HG03196 (cell line): ENCODE results near the gene PILRB.
A peak's percentile ranks its signal among the peaks of the same experiment; 100 is the strongest.
"Not testable (repeated sequence)": the region's sequence is repeated elsewhere in the genome, so short reads cannot be mapped to it uniquely, and the experiment has no call there.

ENCODE experiments used
- ATAC-seq: cut with Tn5 transposase; IDR thresholded peaks from one replicate; pipeline ENCODE4 v1.9.1; 2021; ENCODE audit not compliant: unreplicated experiment

The PILRB gene

DNA sequence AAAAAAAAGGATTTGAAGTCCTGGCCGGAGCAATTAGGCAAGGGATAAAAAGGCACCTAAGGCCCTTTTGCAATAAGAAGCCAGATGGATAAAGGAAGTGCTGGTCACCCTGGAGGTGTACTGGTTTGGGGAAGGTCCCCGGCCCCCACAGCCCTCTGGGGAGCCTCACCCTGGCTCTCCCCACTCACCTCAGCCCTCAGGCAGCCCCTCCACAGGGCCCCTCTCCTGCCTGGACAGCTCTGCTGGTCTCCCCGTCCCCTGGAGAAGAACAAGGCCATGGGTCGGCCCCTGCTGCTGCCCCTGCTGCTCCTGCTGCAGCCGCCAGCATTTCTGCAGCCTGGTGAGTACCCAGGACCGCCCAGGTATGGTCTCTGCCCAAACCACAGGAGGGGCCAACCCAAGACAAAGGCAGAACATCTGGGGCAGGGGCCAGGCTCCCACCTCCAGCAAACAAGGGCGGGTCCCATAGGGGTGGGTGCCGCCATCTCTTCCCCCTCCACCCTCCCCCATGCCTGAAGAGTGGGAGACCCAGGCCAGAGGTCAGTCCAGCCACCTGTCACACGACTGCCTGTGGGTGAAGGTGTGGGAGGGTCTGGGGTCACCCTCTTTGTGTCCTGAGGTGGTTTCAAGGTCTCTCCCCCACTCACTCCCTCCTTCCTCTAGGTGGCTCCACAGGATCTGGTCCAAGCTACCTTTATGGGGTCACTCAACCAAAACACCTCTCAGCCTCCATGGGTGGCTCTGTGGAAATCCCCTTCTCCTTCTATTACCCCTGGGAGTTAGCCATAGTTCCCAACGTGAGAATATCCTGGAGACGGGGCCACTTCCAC, at the start of gene PILRB:
Gene PILRB (plus strand): TSS at position 91 of the 830 bp plus-strand sequence. CDS start 186 bp downstream, at position 277.
- no peak for ATAC-seq

DNA sequence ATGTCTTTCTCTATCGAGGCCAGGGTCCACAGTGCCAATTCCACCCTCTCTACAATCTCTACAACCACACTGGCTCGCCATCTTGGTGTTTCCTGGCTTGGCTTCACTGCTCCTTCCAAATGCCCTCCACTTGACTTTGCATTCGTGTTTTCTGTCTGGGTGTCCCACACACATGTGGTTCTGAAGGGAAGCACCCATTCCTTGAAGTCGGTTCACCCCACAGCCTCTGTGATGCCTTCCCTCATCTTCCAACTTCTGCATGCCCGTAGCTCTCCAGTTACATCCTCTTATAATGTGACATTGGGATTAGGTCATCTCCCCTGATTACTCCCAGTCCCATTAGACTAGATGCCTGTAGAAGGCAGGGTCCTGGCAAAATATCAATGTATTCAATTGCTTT, 39.6 kb upstream of the PILRB start:
- not testable (repeated sequence) for ATAC-seq

GRCh38 chr7:100321648-100322047, 36.3 kb upstream of the PILRB start:
- ATAC-seq = not testable (repeated sequence)

- not testable (repeated sequence) for ATAC-seq
These were observed 33.7 kb upstream of the PILRB start for GRCh38 chr7:100324194-100324593.

GRCh38 chr7:100325671-100326070, 32.2 kb upstream of the PILRB start:
- not testable (repeated sequence) for ATAC-seq

GRCh38 chr7:100326914-100327313, 31.0 kb upstream of the PILRB start:
- ATAC-seq = not testable (repeated sequence)

GRCh38 chr7:100335566-100336466, 22.1 kb upstream of the PILRB start:
- peak; percentile 94 for ATAC-seq

- not testable (repeated sequence) for ATAC-seq
These were observed 19.7 kb upstream of the PILRB start for GRCh38 chr7:100338083-100338696.

GRCh38 chr7:100341286-100341685, 16.6 kb upstream of the PILRB start:
- ATAC-seq = not testable (repeated sequence)

GRCh38 chr7:100342765-100343164, 15.2 kb upstream of the PILRB start:
- ATAC-seq = no peak

- peak; percentile 10 for ATAC-seq
These were observed 13.8 kb upstream of the PILRB start for GRCh38 chr7:100344124-100344559.

DNA sequence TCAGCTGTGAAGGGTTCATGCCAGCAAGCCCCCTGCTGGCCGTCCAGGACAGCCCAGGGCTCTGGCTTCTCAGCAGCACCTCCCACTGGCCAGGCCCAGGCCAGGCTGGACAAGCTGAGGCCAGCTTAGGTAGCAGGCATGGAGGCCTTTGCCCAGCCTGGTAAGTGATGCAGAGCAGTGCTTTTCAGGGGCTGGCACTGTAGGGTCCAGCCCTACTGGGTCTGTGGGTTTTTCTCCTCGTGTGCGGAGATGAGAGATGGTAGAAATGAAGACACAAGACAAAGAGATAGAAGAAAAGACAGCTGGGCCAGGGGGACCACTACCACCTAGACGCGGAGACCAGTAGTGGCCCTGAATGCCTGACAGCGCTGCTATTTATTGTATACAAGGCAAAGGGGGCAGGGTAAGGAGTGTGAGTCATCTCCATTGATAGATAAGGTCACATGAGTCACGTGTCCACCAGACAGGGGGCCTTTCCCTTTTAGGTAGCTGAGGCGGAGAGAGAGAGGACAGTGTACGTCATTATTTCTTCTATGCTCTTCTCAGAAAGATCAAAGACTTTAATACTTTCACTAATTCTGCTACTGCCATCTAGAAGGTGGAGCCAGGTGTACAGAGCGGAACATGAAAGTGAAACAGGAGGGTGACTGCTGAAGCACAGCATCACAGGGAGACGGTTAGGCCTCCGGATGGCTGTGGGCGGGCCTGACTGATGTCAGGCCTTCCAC, 13.2 kb upstream of the PILRB start:
- peak; percentile 85 for ATAC-seq

DNA sequence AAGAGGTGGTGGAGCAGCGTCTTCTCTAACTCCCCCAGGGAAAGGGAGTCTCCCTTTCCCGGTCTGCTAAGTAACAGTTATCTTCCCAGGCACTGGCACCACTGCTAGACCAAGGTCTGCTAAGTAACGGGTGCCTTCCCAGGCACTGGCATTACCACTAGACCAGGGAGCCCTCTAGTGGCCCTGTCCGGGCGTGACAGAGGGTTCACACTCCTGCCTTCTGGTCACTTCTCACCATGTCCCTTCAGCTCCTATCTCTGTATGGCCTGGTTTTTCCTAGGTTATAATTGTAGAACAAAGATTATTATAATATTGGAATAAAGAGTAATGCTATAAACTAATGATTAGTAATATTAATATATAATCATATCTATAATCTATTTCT, 12.6 kb upstream of the PILRB start:
- ATAC-seq = peak; percentile 35

DNA sequence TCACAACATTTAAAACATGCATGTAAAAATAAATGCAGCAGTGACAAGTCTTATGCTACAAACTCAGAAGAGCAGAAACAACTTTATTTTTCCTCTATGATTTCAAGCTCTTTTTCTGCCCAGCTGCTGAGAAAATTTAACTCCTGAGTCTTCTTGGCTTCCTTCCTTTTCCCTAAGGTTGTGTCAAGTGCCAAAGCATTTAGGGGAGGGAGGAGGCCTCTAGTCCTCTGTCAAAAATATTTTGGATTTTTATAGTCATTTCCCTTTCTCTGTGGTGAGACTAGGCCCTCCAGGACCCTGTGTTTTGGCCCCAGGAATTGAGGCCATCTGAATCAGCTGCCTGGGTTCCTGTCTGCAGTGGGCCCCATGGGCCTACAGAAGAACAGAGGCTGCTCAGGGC, 11.0 kb upstream of the PILRB start:
- ATAC-seq = no peak

DNA sequence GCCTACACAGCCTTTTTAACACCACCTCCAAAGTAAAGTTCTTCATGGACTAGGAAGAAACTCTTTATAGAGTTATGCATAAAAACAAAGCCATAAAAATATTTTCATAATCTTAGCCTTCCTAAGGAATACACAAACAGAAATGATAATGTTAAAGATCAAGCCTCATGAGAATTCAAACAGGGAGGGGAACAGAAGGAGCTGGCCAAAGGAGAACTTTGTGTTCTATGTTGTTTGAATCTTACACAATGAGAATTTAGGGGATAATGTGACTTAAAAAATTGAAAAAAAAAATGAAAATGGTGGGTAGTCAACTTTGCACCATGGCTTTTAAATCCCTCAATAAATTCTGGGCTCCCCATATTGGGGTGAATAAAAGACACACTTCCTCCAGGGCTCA, 9.1 kb upstream of the PILRB start:
- ATAC-seq = no peak

- no peak for ATAC-seq
These were observed 8.2 kb upstream of the PILRB start for GRCh38 chr7:100349757-100350156.

DNA sequence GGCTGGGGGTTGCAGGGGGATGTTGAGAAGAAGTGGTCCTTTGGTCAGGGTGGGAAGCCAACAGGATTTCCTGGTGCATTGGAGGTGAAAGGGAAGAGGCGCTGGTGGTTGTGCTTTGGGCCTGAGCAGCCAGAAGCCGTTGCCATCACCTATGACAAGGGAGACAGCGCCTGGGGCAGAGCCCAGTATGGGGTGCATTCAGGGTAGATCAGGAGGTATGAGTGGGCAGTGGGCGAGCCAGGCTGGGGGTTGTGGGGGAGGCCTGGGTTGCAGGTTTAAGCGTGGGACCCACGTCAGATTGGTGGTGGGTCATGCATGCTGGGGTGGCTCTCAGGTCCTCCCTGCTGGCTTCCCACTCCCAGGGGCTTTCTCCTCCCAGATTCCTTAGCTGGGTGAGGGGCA, 6.3 kb upstream of the PILRB start:
- no peak for ATAC-seq

- not testable (repeated sequence) for ATAC-seq
These were observed 5.6 kb upstream of the PILRB start for GRCh38 chr7:100352230-100352781.

DNA sequence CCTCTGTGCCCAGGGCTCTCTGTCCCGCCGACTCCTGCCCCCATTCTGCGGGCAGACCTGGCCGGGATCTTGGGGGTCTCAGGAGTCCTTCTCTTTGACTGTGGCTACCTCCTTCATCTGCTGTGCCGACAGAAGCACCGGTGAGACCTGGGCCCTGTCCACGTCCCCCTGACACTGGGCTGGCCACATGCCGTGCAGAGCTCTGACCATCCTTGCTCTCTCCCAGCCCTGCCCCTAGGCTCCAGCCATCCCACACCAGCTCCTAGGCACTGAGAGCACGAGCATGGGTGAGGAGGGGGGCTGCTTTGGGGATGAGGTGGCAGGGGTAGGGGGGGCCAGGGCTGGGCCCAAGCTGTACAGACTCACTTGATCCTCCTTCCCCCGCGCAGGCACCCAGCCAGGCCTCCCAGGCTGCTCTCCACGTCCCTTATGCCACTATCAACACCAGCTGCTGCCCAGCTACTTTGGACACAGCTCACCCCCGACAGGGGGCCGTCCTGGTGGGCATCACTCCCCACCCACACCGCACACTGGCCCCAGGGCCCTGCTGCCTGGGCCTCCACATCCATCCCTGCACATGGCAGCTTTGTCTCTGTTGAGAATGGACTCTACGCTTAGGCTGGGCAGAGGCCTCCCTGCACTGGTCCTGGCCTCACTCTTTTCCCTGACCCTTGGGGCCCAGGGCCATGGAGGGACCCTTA, 4.8 kb upstream of the PILRB start:
- ATAC-seq = no peak
